Stomach (tissue), 9 donors: ENCODE data around the gene SPATA31D3. TPM values are rescaled to one million over a fixed set of nuclear protein-coding genes. Genes with fewer than 3 reads are reported as not detected.

Experiments used
- DNase-seq, 2 donors: peaks; one replicate each; pipeline versions ENCODE4 v3.0.0 to v3.0.0-alpha.2; 2013 to 2019
- H3K27ac ChIP-seq, 5 donors: fragments of 200-600 bp in 4 of 5; sonication (generic) in 4 of 5; one replicate each; pipeline ENCODE4 v1.5.1; 2013 to 2019; ENCODE audit warnings: mild to moderate bottlenecking in 1 of 5, moderate library complexity in 1 of 5
- H3K27me3 ChIP-seq, 3 donors: fragments of 200-600 bp; sonication (generic); one replicate each; pipeline ENCODE4 v1.5.1; 2017 to 2019; ENCODE audit warnings: mixed run types in 1 of 3
- H3K36me3 ChIP-seq, 4 donors: fragments of 200-600 bp; sonication (generic); 1 replicate in 3 of 4; 2 replicates in 1 of 4; pipeline ENCODE4 v1.5.1; 2016 to 2019
- H3K4me1 ChIP-seq, 4 donors: fragments of 200-600 bp; sonication (generic); one replicate each; pipeline ENCODE4 v1.5.1; 2016 to 2019
- H3K4me3 ChIP-seq, 4 donors: fragments of 200-600 bp; sonication (generic) in 3 of 4; one replicate each; pipeline ENCODE4 v1.5.1; 2016 to 2019; ENCODE audit warnings: mild to moderate bottlenecking in 1 of 4
- H3K9me3 ChIP-seq, 4 donors: fragments of 200-600 bp; sonication (generic); one replicate each; pipeline ENCODE4 v1.5.1; 2016 to 2019
- CTCF ChIP-seq, 7 experiments: fragments of 450-650 bp in 4 of 7; fragments of 200-600 bp in 3 of 7; sonication (generic) in 3 of 7; IDR thresholded peaks; one replicate each; pipeline ENCODE4 v1.5.1; 2016 to 2019; ENCODE audit warnings: antibody characterized with exemption in 7 of 7, control low read depth in 2 of 7, mild to moderate bottlenecking in 1 of 7
- EP300 ChIP-seq: sonication (generic); formaldehyde crosslinking; IDR thresholded peaks from one replicate; pipeline ENCODE4 v1.6.1; 2017; ENCODE audit warnings: antibody characterized with exemption
- POLR2A ChIP-seq, 4 donors: fragments of 450-650 bp; IDR thresholded peaks; one replicate each; pipeline ENCODE4 v1.6.1; 2016; ENCODE audit warnings: antibody characterized with exemption in 4 of 4, control low read depth in 2 of 4, mild to moderate bottlenecking in 1 of 4, moderate library complexity in 1 of 4
- POLR2AphosphoS5 ChIP-seq, 3 donors: sonication (generic); formaldehyde crosslinking; IDR thresholded peaks; one replicate each; pipeline ENCODE4 v1.6.1; 2016; ENCODE audit warnings: antibody characterized with exemption in 3 of 3
- WGBS, 5 donors: extraction: QIAGEN DNeasy Blood & Tissue Kit in 3 of 5; methylation state at CpG; one replicate each; pipeline versions ENCODE4 v1.1.5 to v1.1.7; 2013 to 2018; 5-methylcytosine and 5-hydroxymethylcytosine counted together
- intact Hi-C: fragments of 100-400 bp; cut with DNase I; formaldehyde crosslinking; loops from one replicate; pipeline ENCODE4 v1.15.1; 2023; ENCODE audit warnings: low total_unique reads
- polyA plus RNA-seq, 3 donors: library from polyadenylated mRNA; stranded (reverse); fragments of 200-250 nt; gene quantifications; one replicate each; pipeline ENCODE4 v1.2.3, GENCODE V29; 2013
- total RNA-seq, 5 donors: library from RNA; depleted of rRNA; stranded (reverse); fragments of >200 nt; gene quantifications; one replicate each; pipeline versions ENCODE4 v1.1.0 to v1.2.3, GENCODE V29; 2014 to 2016
- donor health status: healthy with polysubstance abuse.
- donor health status: Bipolar disorder and iron deficiency.
- donor health status: healthy.

The SPATA31D3 gene
- total and polyA plus RNA-seq, 8 donors, result not detected

GRCh38 chr9:81971727-81972126 is 28.4 kb downstream of the SPATA31D3 start:
- Histone ChIP-seq H3K36me3 (no peaks in the 10 kb centered on the region), H3K27me3 (no peaks in the 10 kb centered on the region), H3K9me3 (peaks cover 0 to 3% (median 0%) of the 10 kb centered on the region in 4 donors), H3K27ac (no peak overlapping the region), H3K4me1 (no peaks in the 10 kb centered on the region), H3K4me3 (no peak overlapping the region)
- no peak for DNase-seq
- intact Hi-C loops, result no loop called here
- no peak for TF ChIP-seq POLR2A (IDR thresholded peaks at IDR 0.05)
- TF ChIP-seq CTCF (IDR thresholded peaks at IDR 0.05), result no peak
- no peak for TF ChIP-seq POLR2AphosphoS5 (IDR thresholded peaks at IDR 0.05)
- no peak for TF ChIP-seq EP300

- H3K27ac ChIP-seq, result no peak overlapping the region
- H3K9me3 ChIP-seq, result peaks cover 0 to 3% (median 0%) of the 10 kb centered on the region in 4 donors
- H3K4me3 ChIP-seq, result no peak overlapping the region
- H3K4me1 ChIP-seq, result no peaks in the 10 kb centered on the region
- no peak for DNase-seq
- H3K27me3 ChIP-seq, result no peaks in the 10 kb centered on the region
- 72 to 90% (median 81%) methylated on average over 5 of the region's 5 CpGs for WGBS, 5 donors
- intact Hi-C loops, result no loop called here
- TF ChIP-seq POLR2AphosphoS5 (IDR thresholded peaks at IDR 0.05) (no peak), CTCF (IDR thresholded peaks at IDR 0.05) (no peak), POLR2A (IDR thresholded peaks at IDR 0.05) (no peak), EP300 (no peak)
- H3K36me3 ChIP-seq, result no peaks in the 10 kb centered on the region
These were observed 31.5 kb downstream of the SPATA31D3 start for GRCh38 chr9:81974764-81975163.

- H3K9me3 ChIP-seq, result peaks cover 0 to 3% (median 0%) of the 10 kb centered on the region in 4 donors
These were observed 33.1 kb downstream of the SPATA31D3 start for GRCh38 chr9:81976351-81976750.

GRCh38 chr9:81979196-81979595 is 35.9 kb downstream of the SPATA31D3 start:
- intact Hi-C loops, result no loop called here
- TF ChIP-seq POLR2A (IDR thresholded peaks at IDR 0.05) (no peak), CTCF (IDR thresholded peaks at IDR 0.05) (no peak), POLR2AphosphoS5 (IDR thresholded peaks at IDR 0.05) (no peak), EP300 (no peak)
- no peaks in the 10 kb centered on the region for H3K36me3 ChIP-seq
- H3K27ac ChIP-seq, result no peak overlapping the region
- WGBS, 5 donors, result 60 to 73% (median 65%) methylated on average over 2 of the region's 2 CpGs
- no peaks in the 10 kb centered on the region for H3K27me3 ChIP-seq
- no peak overlapping the region for H3K4me3 ChIP-seq
- no peaks in the 10 kb centered on the region for H3K4me1 ChIP-seq
- DNase-seq, result no peak
- no peaks in the 10 kb centered on the region for H3K9me3 ChIP-seq

More at GRCh38 chr9:81976351-81976750, 33.1 kb downstream of the SPATA31D3 start:
- H3K4me1 ChIP-seq, result no peaks in the 10 kb centered on the region
- H3K27ac ChIP-seq, result no peak overlapping the region
- intact Hi-C loops, result no loop called here
- no peak for TF ChIP-seq EP300
- TF ChIP-seq POLR2A (IDR thresholded peaks at IDR 0.05), result no peak
- TF ChIP-seq POLR2AphosphoS5 (IDR thresholded peaks at IDR 0.05), result no peak
- no peak for TF ChIP-seq CTCF (IDR thresholded peaks at IDR 0.05)
- no peak overlapping the region for H3K4me3 ChIP-seq
- WGBS, 5 donors, result 91 to 95% (median 92%) methylated on average over 11 of the region's 11 CpGs
- DNase-seq, result no peak
- no peaks in the 10 kb centered on the region for H3K36me3 ChIP-seq
- no peaks in the 10 kb centered on the region for H3K27me3 ChIP-seq
